GM12878 (cell line): Measurements from ENCODE around the gene GINS1. TPM values are rescaled to one million over a fixed set of nuclear protein-coding genes. Genes with fewer than 3 reads are reported as not detected.

Source experiments
- ASH2L ChIP-seq: fragments of 300-600, 200-600 bp; sonication (generic); IDR thresholded peaks from 2 replicates; pipeline ENCODE4 v1.6.1; 2017; ENCODE audit warnings: low read depth, mild to moderate bottlenecking, borderline replicate concordance
- ATF2 ChIP-seq: IDR thresholded peaks from 2 replicates; pipeline ENCODE4 v1.6.1; 2012; ENCODE audit warnings: low read length, inconsistent platforms
- ATF7 ChIP-seq: fragments of 450-650 bp; IDR thresholded peaks from 2 replicates; pipeline ENCODE4 v1.6.1; 2016; ENCODE audit warnings: low read depth, mild to moderate bottlenecking
- GATAD2B ChIP-seq: fragments of 450-650 bp; conservative IDR thresholded peaks from 2 replicates; pipeline ENCODE4 v1.6.1; 2017; ENCODE audit warnings: low read depth, mild to moderate bottlenecking, moderate library complexity
- HCFC1 ChIP-seq: fragments of 150-350 bp; IDR thresholded peaks from 2 replicates; pipeline ENCODE4 v1.6.1; 2014; ENCODE audit warnings: low read length
- IRF5 ChIP-seq: fragments of 450-650 bp; IDR thresholded peaks from 2 replicates; pipeline ENCODE4 v1.6.1; 2017; ENCODE audit warnings: borderline replicate concordance
- LARP7 ChIP-seq: fragments of 450-650 bp; IDR thresholded peaks from 2 replicates; pipeline ENCODE4 v1.6.1; 2017; ENCODE audit warnings: mild to moderate bottlenecking
- NBN ChIP-seq: fragments of 450-650 bp; IDR thresholded peaks from 2 replicates; pipeline ENCODE4 v1.6.1; 2016
- PAX8 ChIP-seq: fragments of 450-650 bp; IDR thresholded peaks from 2 replicates; pipeline ENCODE4 v1.6.1; 2017; ENCODE audit warnings: mild to moderate bottlenecking, moderate library complexity
- PRDM15 ChIP-seq: fragments of 450-650 bp; formaldehyde crosslinking; IDR thresholded peaks from 2 replicates; pipeline ENCODE4 v1.4.0; 2020; ENCODE audit warnings: mild to moderate bottlenecking, moderate library complexity
- RUNX3 ChIP-seq: IDR thresholded peaks from 2 replicates; pipeline ENCODE4 v1.6.1; 2012; ENCODE audit warnings: low read length, inconsistent platforms
- TCF3 ChIP-seq: IDR thresholded peaks from 2 replicates; pipeline ENCODE4 v1.6.1; 2012; ENCODE audit warnings: low read depth, mild to moderate bottlenecking, low read length, borderline replicate concordance; ENCODE audit not compliant: insufficient read depth
- YBX1 ChIP-seq: fragments of 450-650 bp; IDR thresholded peaks from 2 replicates; pipeline ENCODE4 v1.6.1; 2016; ENCODE audit warnings: antibody characterized with exemption
- YY1 ChIP-seq: IDR thresholded peaks from 2 replicates; pipeline ENCODE4 v1.6.1; 2011; ENCODE audit warnings: low read depth, mild to moderate bottlenecking, low read length
- ZNF207 ChIP-seq: fragments of 450-650 bp; IDR thresholded peaks from 2 replicates; pipeline ENCODE4 v1.6.1; 2014; ENCODE audit warnings: antibody characterized with exemption, mild to moderate bottlenecking, borderline replicate concordance
- ZNF274 ChIP-seq: IDR thresholded peaks from one replicate; pipeline ENCODE4 v1.8.0; 2011; ENCODE audit not compliant: insufficient read length, insufficient read depth
- polyA plus RNA-seq, 11 experiments: library from polyadenylated mRNA; depleted of rRNA in 4 of 11; unstranded in 6 of 11; stranded (reverse) in 5 of 11; fragments of >200 nt; fragmentation: Nextera tagmentation in 4 of 11; fragmentation: Illumina TruSeq in 1 of 11; extraction: Ambion mirVana in 4 of 11; extraction: Trizol in 1 of 11; gene quantifications; 1 replicate in 1 of 11; 2 replicates in 10 of 11; pipeline versions ENCODE4 v1.2.1 to v1.2.3, GENCODE V29; 2011 to 2016; ENCODE audit warnings: inconsistent platforms in 2 of 11, missing spikeins in 2 of 11, low read depth in 1 of 11
- total RNA-seq, 4 experiments: library from RNA; depleted of rRNA in 3 of 4; stranded (reverse); fragments of >200 nt in 3 of 4; fragmentation: Illumina TruSeq in 1 of 4; extraction: Trizol in 1 of 4; gene quantifications; 2 replicates each; pipeline versions ENCODE4 v1.2.1 to v1.2.3, GENCODE V29; 2013 to 2021
- TF ChIP-seq, protein P1 (sequence below), 3 experiments: IDR thresholded peaks in 2 of 3; conservative IDR thresholded peaks in 1 of 3; 2 replicates each; pipeline ENCODE4 v1.5.1; 2011; ENCODE audit warnings: low read depth in 3 of 3, low read length in 3 of 3, mild to moderate bottlenecking in 3 of 3, control low read depth in 2 of 3, moderate library complexity in 2 of 3, inconsistent platforms in 1 of 3, mixed read lengths in 1 of 3; ENCODE audit not compliant: control insufficient read depth in 2 of 3, insufficient read depth in 1 of 3; ENCODE audit errors: extremely low read depth in 1 of 3
- TF ChIP-seq, protein P2 (sequence below): IDR thresholded peaks from 2 replicates; pipeline ENCODE4 v1.6.1; 2011; ENCODE audit warnings: borderline replicate concordance, low read depth, mild to moderate bottlenecking, moderate library complexity, mixed read lengths, low read length; ENCODE audit not compliant: insufficient read depth; ENCODE audit errors: extremely low read length
- TF ChIP-seq, protein P3 (sequence below): fragments of 450-650 bp; IDR thresholded peaks from 2 replicates; pipeline ENCODE4 v1.6.1; 2016; ENCODE audit warnings: mild to moderate bottlenecking

Gene GINS1
- total and polyA plus RNA-seq, 10 of the 15 experiments (the other 5 are each of a cell fraction or from before 2014, with no cell fraction given) = 13.0 to 44.6 (median 30.3) TPM

GRCh38 chr20:25407311-25408169 lies at the start of gene GINS1 (continued):
- TF ChIP-seq, protein P1, sequence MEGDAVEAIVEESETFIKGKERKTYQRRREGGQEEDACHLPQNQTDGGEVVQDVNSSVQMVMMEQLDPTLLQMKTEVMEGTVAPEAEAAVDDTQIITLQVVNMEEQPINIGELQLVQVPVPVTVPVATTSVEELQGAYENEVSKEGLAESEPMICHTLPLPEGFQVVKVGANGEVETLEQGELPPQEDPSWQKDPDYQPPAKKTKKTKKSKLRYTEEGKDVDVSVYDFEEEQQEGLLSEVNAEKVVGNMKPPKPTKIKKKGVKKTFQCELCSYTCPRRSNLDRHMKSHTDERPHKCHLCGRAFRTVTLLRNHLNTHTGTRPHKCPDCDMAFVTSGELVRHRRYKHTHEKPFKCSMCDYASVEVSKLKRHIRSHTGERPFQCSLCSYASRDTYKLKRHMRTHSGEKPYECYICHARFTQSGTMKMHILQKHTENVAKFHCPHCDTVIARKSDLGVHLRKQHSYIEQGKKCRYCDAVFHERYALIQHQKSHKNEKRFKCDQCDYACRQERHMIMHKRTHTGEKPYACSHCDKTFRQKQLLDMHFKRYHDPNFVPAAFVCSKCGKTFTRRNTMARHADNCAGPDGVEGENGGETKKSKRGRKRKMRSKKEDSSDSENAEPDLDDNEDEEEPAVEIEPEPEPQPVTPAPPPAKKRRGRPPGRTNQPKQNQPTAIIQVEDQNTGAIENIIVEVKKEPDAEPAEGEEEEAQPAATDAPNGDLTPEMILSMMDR (IDR thresholded peaks at IDR 0.05 in 2 of 3, conservative IDR thresholded peaks at IDR 0.05 in 1 of 3; ENCODE audit: control insufficient read depth in 2 of 3, extremely low read depth in 1 of 3, insufficient read depth in 1 of 3, low read depth in 3 of 3, low read length in 3 of 3) = no peak
- TF ChIP-seq HCFC1 (0 out of 2 replicates have a peak, but pooled peaks have one; percentile 30), GATAD2B (peak; percentile 61; the same call in 1 of the 2 replicates), RUNX3 (peak; percentile 67), ATF2 (no peak), ZNF207 (peak; percentile 62; the same call in 1 of the 2 replicates), TCF3 (no peak), LARP7 (no peak), PRDM15 (CRISPR knock-in tag) (no peak), IRF5 (no peak), PAX8 (no peak), NBN (peak; percentile 64; the same call in 1 of the 2 replicates), ASH2L (no peak), ZNF274 (no peak), YBX1 (no peak), ATF7 (no peak), YY1 (peak; percentile 84)
- TF ChIP-seq, protein P2, sequence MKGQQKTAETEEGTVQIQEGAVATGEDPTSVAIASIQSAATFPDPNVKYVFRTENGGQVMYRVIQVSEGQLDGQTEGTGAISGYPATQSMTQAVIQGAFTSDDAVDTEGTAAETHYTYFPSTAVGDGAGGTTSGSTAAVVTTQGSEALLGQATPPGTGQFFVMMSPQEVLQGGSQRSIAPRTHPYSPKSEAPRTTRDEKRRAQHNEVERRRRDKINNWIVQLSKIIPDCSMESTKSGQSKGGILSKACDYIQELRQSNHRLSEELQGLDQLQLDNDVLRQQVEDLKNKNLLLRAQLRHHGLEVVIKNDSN = no peak
- TF ChIP-seq, protein P3, sequence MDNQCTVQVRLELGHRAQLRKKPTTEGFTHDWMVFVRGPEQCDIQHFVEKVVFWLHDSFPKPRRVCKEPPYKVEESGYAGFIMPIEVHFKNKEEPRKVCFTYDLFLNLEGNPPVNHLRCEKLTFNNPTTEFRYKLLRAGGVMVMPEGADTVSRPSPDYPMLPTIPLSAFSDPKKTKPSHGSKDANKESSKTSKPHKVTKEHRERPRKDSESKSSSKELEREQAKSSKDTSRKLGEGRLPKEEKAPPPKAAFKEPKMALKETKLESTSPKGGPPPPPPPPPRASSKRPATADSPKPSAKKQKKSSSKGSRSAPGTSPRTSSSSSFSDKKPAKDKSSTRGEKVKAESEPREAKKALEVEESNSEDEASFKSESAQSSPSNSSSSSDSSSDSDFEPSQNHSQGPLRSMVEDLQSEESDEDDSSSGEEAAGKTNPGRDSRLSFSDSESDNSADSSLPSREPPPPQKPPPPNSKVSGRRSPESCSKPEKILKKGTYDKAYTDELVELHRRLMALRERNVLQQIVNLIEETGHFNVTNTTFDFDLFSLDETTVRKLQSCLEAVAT = no peak
